HepG2 (cell line): ENCODE measurements around the gene NLRC5. TPM values are rescaled to one million over a fixed set of nuclear protein-coding genes. Genes with fewer than 3 reads are reported as not detected.

ENCODE experiments used
- DNMT1 ChIP-seq: sonication (generic); formaldehyde crosslinking; IDR thresholded peaks from 2 replicates; pipeline ENCODE4 v1.5.1; 2020; ENCODE audit warnings: mild to moderate bottlenecking, missing genetic modification reagents
- KDM3A ChIP-seq: IDR thresholded peaks from 2 replicates; pipeline ENCODE4 v1.6.1; 2018; ENCODE audit warnings: low read depth, missing compliant biosample characterization
- POGK ChIP-seq: sonication (generic); formaldehyde crosslinking; conservative IDR thresholded peaks from 2 replicates; pipeline ENCODE4 v1.8.0; 2022; ENCODE audit warnings: mild to moderate bottlenecking, moderate library complexity, missing genetic modification reagents
- REPIN1 ChIP-seq: sonication (generic); formaldehyde crosslinking; IDR thresholded peaks from 2 replicates; pipeline ENCODE4 v1.8.0; 2022; ENCODE audit warnings: missing genetic modification reagents, low read depth, mild to moderate bottlenecking, borderline replicate concordance
- SNAPC2 ChIP-seq: sonication (generic); formaldehyde crosslinking; IDR thresholded peaks from 2 replicates; pipeline ENCODE4 v1.8.1; 2022; ENCODE audit warnings: mild to moderate bottlenecking, missing genetic modification reagents
- SPEN ChIP-seq: sonication (generic); formaldehyde crosslinking; IDR thresholded peaks from 2 replicates; pipeline ENCODE4 v1.5.1; 2020; ENCODE audit warnings: low read depth, mild to moderate bottlenecking, missing genetic modification reagents
- ZNF251 ChIP-seq: sonication (generic); formaldehyde crosslinking; IDR thresholded peaks from 2 replicates; pipeline ENCODE4 v1.9.0; 2021; ENCODE audit warnings: mild to moderate bottlenecking, missing genetic modification reagents
- ZNF597 ChIP-seq: sonication (generic); formaldehyde crosslinking; IDR thresholded peaks from 2 replicates; pipeline ENCODE4 v1.5.0; 2020; ENCODE audit warnings: missing genetic modification reagents
- ZNF678 ChIP-seq: sonication (generic); formaldehyde crosslinking; IDR thresholded peaks from 2 replicates; pipeline ENCODE4 v1.4.0; 2020; ENCODE audit warnings: mild to moderate bottlenecking, missing genetic modification reagents
- ZSCAN21 ChIP-seq: sonication (generic); formaldehyde crosslinking; IDR thresholded peaks from 2 replicates; pipeline ENCODE4 v1.8.0; 2022; ENCODE audit warnings: mild to moderate bottlenecking, missing genetic modification reagents, moderate library complexity, borderline replicate concordance
- polyA plus RNA-seq, 8 experiments: library from polyadenylated mRNA; depleted of rRNA in 3 of 8; stranded (reverse) in 7 of 8; unstranded in 1 of 8; fragments of >200 nt; fragmentation: Illumina TruSeq in 4 of 8; extraction: Trizol in 4 of 8; gene quantifications; 2 replicates each; pipeline versions ENCODE4 v1.2.1 to v1.2.3, GENCODE V29; 2011 to 2016; ENCODE audit warnings: low read depth in 4 of 8, missing spikeins in 1 of 8, mixed read lengths in 1 of 8; ENCODE audit not compliant: insufficient read depth in 1 of 8
- total RNA-seq, 5 experiments: library from RNA; depleted of rRNA; stranded (reverse); fragments of >200 nt; fragmentation: Illumina TruSeq; extraction: Trizol; gene quantifications; 2 replicates each; pipeline ENCODE4 v1.2.3, GENCODE V29; 2016; ENCODE audit warnings: low read depth in 1 of 5
- TF ChIP-seq, protein P1 (sequence below): sonication (generic); formaldehyde crosslinking; IDR thresholded peaks from 2 replicates; pipeline ENCODE4 v1.5.0; 2020; ENCODE audit warnings: mild to moderate bottlenecking, missing genetic modification reagents, borderline replicate concordance
- TF ChIP-seq, protein P2 (sequence below): sonication (generic); formaldehyde crosslinking; IDR thresholded peaks from 2 replicates; pipeline ENCODE4 v1.9.0; 2021; ENCODE audit warnings: missing genetic modification reagents, borderline replicate concordance
- TF ChIP-seq, protein P3 (sequence below), 2 experiments: sonication (generic) in 1 of 2; formaldehyde crosslinking in 1 of 2; IDR thresholded peaks; 2 replicates each; pipeline versions ENCODE4 v1.4.0 to v1.6.1; 2018 to 2020; ENCODE audit warnings: missing genetic modification reagents in 2 of 2, borderline replicate concordance in 1 of 2, low read depth in 1 of 2, mild to moderate bottlenecking in 1 of 2, missing biosample characterization in 1 of 2

NLRC5 gene
- total and polyA plus RNA-seq, 2 of the 13 experiments (the other 11 are each of a cell fraction or from before 2014, with no cell fraction given) = 6.3 to 12.7 TPM

GRCh38 chr16:57092786-57093411 lies 103.5 kb downstream of the NLRC5 start (continued):
- TF ChIP-seq POGK (CRISPR knock-in tag) (0 out of 2 replicates have a peak, but pooled peaks have one; percentile 6), ZNF678 (0 out of 2 replicates have a peak, but pooled peaks have one; percentile 31), REPIN1 (CRISPR knock-in tag) (no peak), ZNF251 (CRISPR knock-in tag) (no peak), ZSCAN21 (peak; percentile 50; the same call in 1 of the 2 replicates), KDM3A (CRISPR knock-in tag) (0 out of 2 replicates have a peak, but pooled peaks have one; percentile 44), ZNF597 (CRISPR knock-in tag) (no peak), SNAPC2 (CRISPR knock-in tag) (no peak), SPEN (CRISPR knock-in tag) (no peak), DNMT1 (CRISPR knock-in tag) (no peak)
- TF ChIP-seq, protein P1, sequence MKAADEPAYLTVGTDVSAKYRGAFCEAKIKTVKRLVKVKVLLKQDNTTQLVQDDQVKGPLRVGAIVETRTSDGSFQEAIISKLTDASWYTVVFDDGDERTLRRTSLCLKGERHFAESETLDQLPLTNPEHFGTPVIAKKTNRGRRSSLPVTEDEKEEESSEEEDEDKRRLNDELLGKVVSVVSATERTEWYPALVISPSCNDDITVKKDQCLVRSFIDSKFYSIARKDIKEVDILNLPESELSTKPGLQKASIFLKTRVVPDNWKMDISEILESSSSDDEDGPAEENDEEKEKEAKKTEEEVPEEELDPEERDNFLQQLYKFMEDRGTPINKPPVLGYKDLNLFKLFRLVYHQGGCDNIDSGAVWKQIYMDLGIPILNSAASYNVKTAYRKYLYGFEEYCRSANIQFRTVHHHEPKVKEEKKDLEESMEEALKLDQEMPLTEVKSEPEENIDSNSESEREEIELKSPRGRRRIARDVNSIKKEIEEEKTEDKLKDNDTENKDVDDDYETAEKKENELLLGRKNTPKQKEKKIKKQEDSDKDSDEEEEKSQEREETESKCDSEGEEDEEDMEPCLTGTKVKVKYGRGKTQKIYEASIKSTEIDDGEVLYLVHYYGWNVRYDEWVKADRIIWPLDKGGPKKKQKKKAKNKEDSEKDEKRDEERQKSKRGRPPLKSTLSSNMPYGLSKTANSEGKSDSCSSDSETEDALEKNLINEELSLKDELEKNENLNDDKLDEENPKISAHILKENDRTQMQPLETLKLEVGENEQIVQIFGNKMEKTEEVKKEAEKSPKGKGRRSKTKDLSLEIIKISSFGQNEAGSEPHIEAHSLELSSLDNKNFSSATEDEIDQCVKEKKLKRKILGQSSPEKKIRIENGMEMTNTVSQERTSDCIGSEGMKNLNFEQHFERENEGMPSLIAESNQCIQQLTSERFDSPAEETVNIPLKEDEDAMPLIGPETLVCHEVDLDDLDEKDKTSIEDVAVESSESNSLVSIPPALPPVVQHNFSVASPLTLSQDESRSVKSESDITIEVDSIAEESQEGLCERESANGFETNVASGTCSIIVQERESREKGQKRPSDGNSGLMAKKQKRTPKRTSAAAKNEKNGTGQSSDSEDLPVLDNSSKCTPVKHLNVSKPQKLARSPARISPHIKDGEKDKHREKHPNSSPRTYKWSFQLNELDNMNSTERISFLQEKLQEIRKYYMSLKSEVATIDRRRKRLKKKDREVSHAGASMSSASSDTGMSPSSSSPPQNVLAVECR (CRISPR knock-in tag) = peak; percentile 48; the same call in 1 of the 2 replicates
- TF ChIP-seq, protein P2, sequence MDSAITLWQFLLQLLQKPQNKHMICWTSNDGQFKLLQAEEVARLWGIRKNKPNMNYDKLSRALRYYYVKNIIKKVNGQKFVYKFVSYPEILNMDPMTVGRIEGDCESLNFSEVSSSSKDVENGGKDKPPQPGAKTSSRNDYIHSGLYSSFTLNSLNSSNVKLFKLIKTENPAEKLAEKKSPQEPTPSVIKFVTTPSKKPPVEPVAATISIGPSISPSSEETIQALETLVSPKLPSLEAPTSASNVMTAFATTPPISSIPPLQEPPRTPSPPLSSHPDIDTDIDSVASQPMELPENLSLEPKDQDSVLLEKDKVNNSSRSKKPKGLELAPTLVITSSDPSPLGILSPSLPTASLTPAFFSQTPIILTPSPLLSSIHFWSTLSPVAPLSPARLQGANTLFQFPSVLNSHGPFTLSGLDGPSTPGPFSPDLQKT = no peak
- TF ChIP-seq, protein P3, sequence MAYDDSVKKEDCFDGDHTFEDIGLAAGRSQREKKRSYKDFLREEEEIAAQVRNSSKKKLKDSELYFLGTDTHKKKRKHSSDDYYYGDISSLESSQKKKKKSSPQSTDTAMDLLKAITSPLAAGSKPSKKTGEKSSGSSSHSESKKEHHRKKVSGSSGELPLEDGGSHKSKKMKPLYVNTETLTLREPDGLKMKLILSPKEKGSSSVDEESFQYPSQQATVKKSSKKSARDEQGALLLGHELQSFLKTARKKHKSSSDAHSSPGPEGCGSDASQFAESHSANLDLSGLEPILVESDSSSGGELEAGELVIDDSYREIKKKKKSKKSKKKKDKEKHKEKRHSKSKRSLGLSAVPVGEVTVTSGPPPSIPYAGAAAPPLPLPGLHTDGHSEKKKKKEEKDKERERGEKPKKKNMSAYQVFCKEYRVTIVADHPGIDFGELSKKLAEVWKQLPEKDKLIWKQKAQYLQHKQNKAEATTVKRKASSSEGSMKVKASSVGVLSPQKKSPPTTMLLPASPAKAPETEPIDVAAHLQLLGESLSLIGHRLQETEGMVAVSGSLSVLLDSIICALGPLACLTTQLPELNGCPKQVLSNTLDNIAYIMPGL (CRISPR knock-in tag; IDR thresholded peaks at IDR 0.05; ENCODE audit: borderline replicate concordance in 1 of 2, low read depth in 1 of 2) = peak; percentile 90 to 92
